Smooth muscle cell (in vitro differentiated cells): ENCODE results near the gene SYNPO. TPM values are rescaled to one million over a fixed set of nuclear protein-coding genes. Genes with fewer than 3 reads are reported as not detected.

Experiments
- DNase-seq: peaks from one replicate; lab custom pipeline; 2025; ENCODE audit not compliant: unreplicated experiment; lab: John Stamatoyannopoulos, UW
- H2AFZ ChIP-seq: fragments of 200-600 bp; sonication (generic); 2 replicates; pipeline ENCODE4 v1.6.0; 2016; ENCODE audit warnings: antibody characterized with exemption, low read depth, mild to moderate bottlenecking
- H3F3A ChIP-seq: fragments of 200-600 bp; sonication (generic); 2 replicates; pipeline ENCODE4 v1.6.0; 2017; ENCODE audit warnings: antibody characterized with exemption, low read depth
- H3K27ac ChIP-seq: fragments of 200-600 bp; sonication (generic); 2 replicates; pipeline ENCODE4 v1.5.1; 2016; ENCODE audit warnings: low read depth, mild to moderate bottlenecking
- H3K27me3 ChIP-seq: fragments of 200-600 bp; sonication (generic); 2 replicates; pipeline ENCODE4 v1.6.1; 2016; ENCODE audit warnings: low read depth, mild to moderate bottlenecking
- H3K36me3 ChIP-seq: fragments of 200-600 bp; sonication (generic); 2 replicates; pipeline ENCODE4 v1.5.1; 2016; ENCODE audit warnings: low read depth
- H3K4me1 ChIP-seq: fragments of 200-600 bp; sonication (generic); 2 replicates; pipeline ENCODE4 v1.5.1; 2016; ENCODE audit warnings: low read depth
- H3K4me2 ChIP-seq: fragments of 200-600 bp; sonication (generic); 2 replicates; pipeline ENCODE4 v1.6.0; 2016; ENCODE audit warnings: mild to moderate bottlenecking
- H3K4me3 ChIP-seq: fragments of 200-600 bp; sonication (generic); 2 replicates; pipeline ENCODE4 v1.5.1; 2016; ENCODE audit warnings: mild to moderate bottlenecking
- H3K79me2 ChIP-seq: fragments of 200-600 bp; sonication (generic); 2 replicates; pipeline ENCODE4 v1.6.0; 2016; ENCODE audit warnings: low read depth, mild to moderate bottlenecking
- H3K9ac ChIP-seq: fragments of 200-600 bp; sonication (generic); 2 replicates; pipeline ENCODE4 v1.6.0; 2016; ENCODE audit warnings: low read depth
- H3K9me3 ChIP-seq: fragments of 200-600 bp; sonication (generic); replicated peaks from 2 replicates; pipeline ENCODE4 v1.5.1; 2016; ENCODE audit warnings: low read depth
- H4K20me1 ChIP-seq: fragments of 200-600 bp; sonication (generic); 2 replicates; pipeline ENCODE4 v1.6.0; 2016; ENCODE audit warnings: low read depth
- CTCF ChIP-seq: fragments of 200-600 bp; sonication (generic); IDR thresholded peaks from 2 replicates; pipeline ENCODE4 v1.5.1; 2017; ENCODE audit warnings: borderline replicate concordance, mild to moderate bottlenecking, antibody characterized with exemption; ENCODE audit not compliant: insufficient read depth, poor library complexity, severe bottlenecking
- WGBS: methylation state at CpG from one replicate; pipeline ENCODE4 v1.1.7; 2016; ENCODE audit warnings: low lambda C conversion rate; 5-methylcytosine and 5-hydroxymethylcytosine counted together
- polyA plus RNA-seq: library from polyadenylated mRNA; unstranded; fragments of >200 nt; fragmentation: Nextera tagmentation; extraction: Ambion mirVana; gene quantifications from 2 replicates; pipeline ENCODE4 v1.2.1, GENCODE V29; 2016
- total RNA-seq: library from RNA; depleted of rRNA; stranded (reverse); fragments of >200 nt; gene quantifications from 2 replicates; pipeline ENCODE4 v1.2.3, GENCODE V29; 2014

Gene SYNPO
- 30.5 and 46.4 TPM in 2 replicates for total RNA-seq
- polyA plus RNA-seq: 34.2 and 36.9 TPM in 2 replicates

GRCh38 chr5:150640311-150641005 is at the start of gene SYNPO:
Gene SYNPO (plus strand): TSS chr5:150640660. CDS start chr5:150648276, 7,616 bp downstream.
- H3K9ac ChIP-seq: peak within 1 kb of the TSS; percentile 75
- peak; percentile 35 for DNase-seq
- WGBS: 12% methylated on average over 14 of the region's 14 CpGs
- H3K4me1 ChIP-seq: peaks cover 68% of the 10 kb centered on the region
- H3K79me2 ChIP-seq: peaks cover 43% of the 10 kb centered on the region
- no peaks in the 10 kb centered on the region for H3K27me3 ChIP-seq
- no peak within 1 kb of the TSS for H2AFZ ChIP-seq
- no peaks in the 10 kb centered on the region for H3K9me3 ChIP-seq
- H3K27ac ChIP-seq: peak within 1 kb of the TSS; percentile 96
- H3K4me2 ChIP-seq: peak within 1 kb of the TSS; percentile 76
- TF ChIP-seq CTCF: no peak
- peaks cover 33% of the 10 kb centered on the region for H4K20me1 ChIP-seq
- H3K4me3 ChIP-seq: peak within 1 kb of the TSS; percentile 51
- H3K36me3 ChIP-seq: no peaks in the 10 kb centered on the region
- peaks cover 69% of the 10 kb centered on the region for H3F3A ChIP-seq

GRCh38 chr5:150590979-150591695 is 49.3 kb upstream of the SYNPO start:
- Histone ChIP-seq H4K20me1 (no peaks in the 10 kb centered on the region), H3K4me2 (peak overlapping the region; percentile 45), H3K9ac (peak overlapping the region; percentile 14), H3K4me3 (no peak overlapping the region), H2AFZ (peak overlapping the region; percentile 43), H3K4me1 (peaks cover 39% of the 10 kb centered on the region), H3K79me2 (no peaks in the 10 kb centered on the region), H3F3A (peaks cover 32% of the 10 kb centered on the region), H3K27ac (peak overlapping the region; percentile 96), H3K36me3 (no peaks in the 10 kb centered on the region), H3K27me3 (no peaks in the 10 kb centered on the region), H3K9me3 (no peaks in the 10 kb centered on the region)
- DNase-seq: no peak
- TF ChIP-seq CTCF: no peak
- 26% methylated on average over 12 of the region's 12 CpGs for WGBS

GRCh38 chr5:150593593-150593992 is 46.9 kb upstream of the SYNPO start:
- no peaks in the 10 kb centered on the region for H3K9me3 ChIP-seq
- DNase-seq: no peak
- no peaks in the 10 kb centered on the region for H3K36me3 ChIP-seq
- H4K20me1 ChIP-seq: no peaks in the 10 kb centered on the region
- H3K4me3 ChIP-seq: no peak overlapping the region
- H3K4me2 ChIP-seq: peak overlapping the region; percentile 21
- no peak overlapping the region for H2AFZ ChIP-seq
- no peaks in the 10 kb centered on the region for H3K79me2 ChIP-seq
- H3K27ac ChIP-seq: peak overlapping the region; percentile 96
- H3F3A ChIP-seq: peaks cover 32% of the 10 kb centered on the region
- no peak overlapping the region for H3K9ac ChIP-seq
- 63% methylated on average over 4 of the region's 4 CpGs for WGBS
- peaks cover 45% of the 10 kb centered on the region for H3K4me1 ChIP-seq
- H3K27me3 ChIP-seq: no peaks in the 10 kb centered on the region
- no peak for TF ChIP-seq CTCF
